Measurements from ENCODE around the gene SUFU. TPM values are rescaled to one million over a fixed set of nuclear protein-coding genes. Genes with fewer than 3 reads are reported as not detected.
A peak's percentile ranks its signal among the peaks of the same experiment; 100 is the strongest.

SUFU gene
- total and polyA plus RNA-seq, 2 of the 13 experiments (the other 11 are each of a cell fraction or from before 2014, with no cell fraction given), result 2.9 to 5.5 TPM

- no peak for TF ChIP-seq ATF7 (IDR thresholded peaks at IDR 0.05)
- TF ChIP-seq ATF7 (CRISPR knock-in tag; IDR thresholded peaks at IDR 0.05), result no peak
- TF ChIP-seq TCF7L2 (IDR thresholded peaks at IDR 0.05; ENCODE audit: low read depth, low read length), result no peak
- TF ChIP-seq FOXA1 (IDR thresholded peaks at IDR 0.05), result no peak
- TF ChIP-seq FOXA1 (CRISPR knock-in tag; IDR thresholded peaks at IDR 0.05), result no peak
- no peak for TF ChIP-seq SATB2 (CRISPR knock-in tag; IDR thresholded peaks at IDR 0.05)
- TF ChIP-seq ZNF205 (CRISPR knock-in tag; IDR thresholded peaks at IDR 0.05), result no peak; the same call in 1 of the 2 replicates
- no peak for TF ChIP-seq ZSCAN20 (CRISPR knock-in tag; IDR thresholded peaks at IDR 0.05; ENCODE audit: borderline replicate concordance)
- TF ChIP-seq ZNF430 (CRISPR knock-in tag; IDR thresholded peaks at IDR 0.05), result 0 out of 2 replicates have a peak, but pooled peaks have one; percentile 74
- TF ChIP-seq PRDM4 (CRISPR knock-in tag; IDR thresholded peaks at IDR 0.05; ENCODE audit: borderline replicate concordance), result no peak
- no peak for TF ChIP-seq ZNF407 (CRISPR knock-in tag; IDR thresholded peaks at IDR 0.05; ENCODE audit: not compliant biosample characterization)
- TF ChIP-seq HOXA9 (CRISPR knock-in tag; IDR thresholded peaks at IDR 0.05; ENCODE audit: borderline replicate concordance), result no peak
- no peak for TF ChIP-seq FOXO4 (CRISPR knock-in tag; conservative IDR thresholded peaks at IDR 0.05)
- no peak for TF ChIP-seq ZSCAN30 (CRISPR knock-in tag; IDR thresholded peaks at IDR 0.05)
- no peak for TF ChIP-seq RFX5 (IDR thresholded peaks at IDR 0.05; ENCODE audit: low read depth, low read length)
These were observed 42.4 kb upstream of the SUFU start (continued) for GRCh38 chr10:102461187-102462054.

Measured in HepG2 (cell line).